Psoas muscle (tissue), 8 donors: Measurements from ENCODE around the gene CAP2. TPM values are rescaled to one million over a fixed set of nuclear protein-coding genes. Genes with fewer than 3 reads are reported as not detected.

Source experiments
- ATAC-seq, 4 donors: fragments of 200-7000 bp; cut with Tn5 transposase; one replicate each; pipeline ENCODE4 v1.9.1; 2020; ENCODE audit warnings: moderate library complexity in 3 of 4, mild to moderate bottlenecking in 2 of 4
- DNase-seq, 2 donors: peaks; one replicate each; pipeline ENCODE4 v3.0.0-alpha.2; 2020
- H3K27ac ChIP-seq: fragments of 200-600 bp; one replicate; pipeline ENCODE4 v1.8.0; 2022
- H3K27me3 ChIP-seq, 3 donors: fragments of 200-600 bp in 1 of 3; one replicate each; pipeline versions ENCODE4 v1.6.1 to v1.8.0; 2013 to 2022; ENCODE audit warnings: low read length in 2 of 3, mild to moderate bottlenecking in 2 of 3, moderate library complexity in 1 of 3; ENCODE audit not compliant: insufficient read depth in 3 of 3
- H3K36me3 ChIP-seq, 2 donors: fragments of 200-600 bp in 1 of 2; one replicate each; pipeline versions ENCODE4 v1.6.1 to v1.8.0; 2013 to 2022; ENCODE audit warnings: low read depth in 1 of 2, mild to moderate bottlenecking in 1 of 2, moderate library complexity in 1 of 2; ENCODE audit not compliant: insufficient read depth in 1 of 2
- H3K4me1 ChIP-seq: fragments of 200-600 bp; one replicate; pipeline ENCODE4 v1.8.0; 2022
- H3K4me3 ChIP-seq: fragments of 200-600 bp; one replicate; pipeline ENCODE4 v1.8.0; 2022; ENCODE audit warnings: mild to moderate bottlenecking
- H3K9me3 ChIP-seq: fragments of 200-600 bp; one replicate; pipeline ENCODE4 v1.8.0; 2022
- CTCF ChIP-seq: fragments of 200-600 bp; IDR thresholded peaks from one replicate; pipeline ENCODE4 v1.8.0; 2022; ENCODE audit warnings: antibody characterized with exemption
- WGBS, 3 donors: extraction: QIAGEN DNeasy Blood & Tissue Kit; methylation state at CpG; one replicate each; pipeline versions ENCODE4 v1.1.6 to v1.1.7; 2013; 5-methylcytosine and 5-hydroxymethylcytosine counted together
- intact Hi-C, 2 donors: fragments of 100-400 bp; cut with DNase I; formaldehyde crosslinking; loops; one replicate each; pipeline versions ENCODE4 v1.11.0 to v1.14.2; 2022
- polyA plus RNA-seq, 3 donors: library from polyadenylated mRNA; stranded (reverse); fragments of 200-250 nt; gene quantifications; one replicate each; pipeline ENCODE4 v1.2.3, GENCODE V29; 2013
- total RNA-seq, 4 donors: library from RNA; stranded (reverse); fragmentation: NEBNext Ultra II Directional in 2 of 4; extraction: Animal tissue kit (Norgen Biotek cat#: 25700) in 2 of 4; gene quantifications; one replicate each; pipeline versions ENCODE4 v1.2.1 to v1.2.4, GENCODE V29; 2021 to 2023
- donor health status: healthy with polysubstance abuse.
- donor health status: DM: no; HTN: no; CAD: no; lungs with moderate emphysema.
- donor health status: Bipolar disorder and iron deficiency.
- donor health status: healthy.
- donor health status: DM: yes; HTN: yes; CAD: no.
- donor health status: DM: no; HTN: no; CAD: no.
- donor health status: DM: no; HTN: no; CAD: no.
- donor health status: DM: yes; HTN: yes; CAD: no.

The CAP2 gene
- total and polyA plus RNA-seq, 7 donors: 176 to 452 (median 344) TPM

DNA sequence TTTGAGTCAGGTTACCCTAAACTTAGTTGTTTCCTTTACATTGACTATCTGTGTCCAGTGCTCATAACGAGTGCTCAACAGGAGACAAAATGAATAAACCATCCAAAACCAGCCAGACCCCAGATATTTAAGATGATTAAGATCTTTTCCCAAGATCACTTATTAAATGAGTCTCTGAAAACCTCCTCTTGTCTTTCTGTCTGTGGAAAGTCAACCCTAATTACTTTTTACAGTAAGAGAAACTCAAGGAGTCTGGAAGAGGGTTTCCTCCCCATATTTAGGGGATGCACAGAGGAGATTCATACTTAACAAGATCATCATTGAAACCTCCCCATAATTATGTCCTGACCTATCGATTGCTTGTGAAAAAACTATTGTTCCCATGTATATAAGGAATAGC lies 84.0 kb downstream of the CAP2 start:
- Histone ChIP-seq H3K27ac (peak overlapping the region; percentile 88), H3K4me3 (no peak overlapping the region), H3K36me3 (peaks cover 2 to 14% of the 10 kb centered on the region in 2 donors), H3K4me1 (peaks cover 60% of the 10 kb centered on the region), H3K9me3 (no peaks in the 10 kb centered on the region), H3K27me3 (no peaks in the 10 kb centered on the region)
- intact Hi-C loops: loop anchor here in 1 of 2 donors (10.0 kb wide), 1 partner anchor 193 kb away; the partner anchor contains the start of gene RBM24
- no peak for ATAC-seq
- TF ChIP-seq CTCF: no peak
- no peak for DNase-seq
- WGBS, 3 donors: 91 to 94% (median 91%) methylated on average over 2 of the region's 2 CpGs

- peak overlapping the region; percentile 88 for H3K27ac ChIP-seq
- H3K36me3 ChIP-seq: peaks cover 2 to 22% of the 10 kb centered on the region in 2 donors
- intact Hi-C loops: loop anchor here in 1 of 2 donors (10.0 kb wide), 1 partner anchor 194 kb away; the partner anchor contains the start of gene RBM24
- WGBS, 3 donors: 78 to 90% (median 81%) methylated on average over 7 of the region's 7 CpGs
- no peak overlapping the region for H3K4me3 ChIP-seq
- H3K4me1 ChIP-seq: peaks cover 56% of the 10 kb centered on the region
- DNase-seq: no peak
- TF ChIP-seq CTCF: no peak
- ATAC-seq: peak in 1 of 4 donors; percentile 42
- no peaks in the 10 kb centered on the region for H3K9me3 ChIP-seq
- H3K27me3 ChIP-seq: no peaks in the 10 kb centered on the region
Measured at GRCh38 chr6:17478223-17478907, 85.0 kb downstream of the CAP2 start.

- H3K27ac ChIP-seq: peak overlapping the region; percentile 88
- peaks cover 2 to 22% of the 10 kb centered on the region in 2 donors for H3K36me3 ChIP-seq
- ATAC-seq (no peak), DNase-seq (no peak)
- no peak overlapping the region for H3K4me3 ChIP-seq
- peaks cover 61% of the 10 kb centered on the region for H3K4me1 ChIP-seq
- no peaks in the 10 kb centered on the region for H3K9me3 ChIP-seq
- no peaks in the 10 kb centered on the region for H3K27me3 ChIP-seq
- 91 to 92% (median 91%) methylated on average over 7 of the region's 7 CpGs for WGBS, 3 donors
- intact Hi-C loops: loop anchor here in 1 of 2 donors (10.0 kb wide), 1 partner anchor 194 kb away; the partner anchor contains the start of gene RBM24
- TF ChIP-seq CTCF: no peak
Measured at GRCh38 chr6:17478946-17479345, 85.6 kb downstream of the CAP2 start.

- peaks cover 0 to 22% of the 10 kb centered on the region in 2 donors for H3K36me3 ChIP-seq
- ATAC-seq (no peak), DNase-seq (no peak)
- H3K27me3 ChIP-seq: no peaks in the 10 kb centered on the region
- no peak for TF ChIP-seq CTCF
- 98% methylated on average over 4 of the region's 4 CpGs for WGBS, 3 donors
- no peaks in the 10 kb centered on the region for H3K9me3 ChIP-seq
- intact Hi-C loops: loop anchor here in 1 of 2 donors (10.0 kb wide), 2 partner anchors 166 to 316 kb away; no protein-coding TSS in a partner anchor
- peak overlapping the region; percentile 88 for H3K27ac ChIP-seq
- H3K4me3 ChIP-seq: no peak overlapping the region
- H3K4me1 ChIP-seq: peaks cover 56% of the 10 kb centered on the region
Measured at GRCh38 chr6:17480476-17480875, 87.1 kb downstream of the CAP2 start.
